Activated CD8-positive, alpha-beta memory T cell treated with anti-CD3 and anti-CD28 coated beads, Interleukin-2, amount 50 U/mL, for 24 hours (primary cell): ENCODE results near the gene TBC1D3H.
"Not testable (repeated sequence)": the region's sequence is repeated elsewhere in the genome, so short reads cannot be mapped to it uniquely, and the experiment has no call there.

Source experiments
- DNase-seq: peaks from one replicate; pipeline ENCODE4 v3.0.0-alpha.2; 2020; ENCODE audit errors: extremely low read depth

Gene TBC1D3H

GRCh38 chr17:36388385-36389245, at the start of gene TBC1D3H:
TBC1D3H (minus strand) TSS chr17:36388435; CDS start chr17:36386895, 1,540 bp downstream.
- not testable (repeated sequence) for DNase-seq

- DNase-seq: not testable (repeated sequence)
Measured at GRCh38 chr17:36428891-36429290, 40.7 kb upstream of the TBC1D3H start.

DNA sequence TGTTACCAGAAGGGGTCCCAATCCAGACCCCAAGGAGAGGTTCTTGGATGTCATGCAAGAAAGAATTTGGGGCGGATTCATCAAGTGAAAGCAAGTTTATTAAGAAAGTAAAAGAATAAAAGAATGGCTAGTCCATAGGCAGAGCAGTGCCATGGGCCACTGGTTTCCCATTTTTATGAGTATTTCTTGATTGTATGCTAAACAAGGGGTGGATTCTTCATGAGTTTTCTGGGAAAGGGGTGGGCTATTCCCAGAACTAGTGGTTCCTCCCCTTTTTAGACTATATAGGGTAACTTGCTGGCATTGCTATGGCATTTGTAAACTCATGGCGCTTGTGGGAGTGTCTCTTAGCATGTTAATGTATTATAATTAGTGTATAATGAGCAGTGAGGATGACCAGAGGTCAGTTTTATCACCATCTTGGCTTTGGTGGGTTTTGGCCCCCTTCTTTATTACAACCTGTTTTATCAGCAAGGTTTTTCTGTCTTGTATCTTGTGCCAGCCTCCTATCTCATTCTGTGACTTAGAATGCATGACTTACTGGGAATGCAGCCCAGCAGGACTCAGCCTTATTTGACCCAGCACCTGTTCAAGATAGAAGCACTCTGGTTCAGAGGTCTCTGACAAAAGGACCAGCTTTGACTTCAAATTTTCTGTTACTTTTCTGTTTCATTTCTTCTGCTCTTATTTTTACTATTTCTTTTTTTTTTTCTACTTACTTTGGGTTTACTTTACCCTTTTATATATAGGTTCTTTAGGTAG, 27.1 kb upstream of the TBC1D3H start:
- not testable (repeated sequence) for DNase-seq

- not testable (repeated sequence) for DNase-seq
Measured at GRCh38 chr17:36390943-36391645, 2.9 kb upstream of the TBC1D3H start.

DNA sequence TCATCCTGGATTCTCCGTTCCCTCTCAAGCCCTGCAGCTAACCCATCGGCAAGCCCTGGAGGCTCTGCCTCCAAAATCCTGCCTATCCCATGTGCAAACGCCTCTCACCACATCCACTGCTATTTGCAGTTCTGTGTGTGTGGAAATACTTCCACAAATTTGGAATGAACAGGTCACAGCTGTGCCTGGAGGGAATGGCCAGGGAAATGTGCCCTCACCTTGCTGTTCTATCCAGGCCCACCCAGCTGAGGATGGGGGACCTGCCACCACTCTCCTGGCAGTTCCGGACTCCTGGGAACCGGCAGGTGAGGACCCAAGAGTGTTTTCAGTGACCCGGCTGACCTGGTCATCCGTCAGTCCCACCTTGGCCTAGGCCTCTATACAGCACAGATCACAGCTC, 12.3 kb downstream of the TBC1D3H start:
- DNase-seq: not testable (repeated sequence)

- not testable (repeated sequence) for DNase-seq
Measured at GRCh38 chr17:36362496-36362895, 25.7 kb downstream of the TBC1D3H start.
